Activated effector memory CD4-positive, alpha-beta T cell treated with Interleukin-2 at 50 U/mL for 16 hours (primary cell): ENCODE results near the gene RCOR1.
A peak's percentile ranks its signal among the peaks of the same experiment; 100 is the strongest.
"Not testable (repeated sequence)": the region's sequence is repeated elsewhere in the genome, so short reads cannot be mapped to it uniquely, and the experiment has no call there.

Experiments
- DNase-seq: peaks from one replicate; pipeline ENCODE4 v3.0.0-alpha.2; 2020

RCOR1 gene

DNA sequence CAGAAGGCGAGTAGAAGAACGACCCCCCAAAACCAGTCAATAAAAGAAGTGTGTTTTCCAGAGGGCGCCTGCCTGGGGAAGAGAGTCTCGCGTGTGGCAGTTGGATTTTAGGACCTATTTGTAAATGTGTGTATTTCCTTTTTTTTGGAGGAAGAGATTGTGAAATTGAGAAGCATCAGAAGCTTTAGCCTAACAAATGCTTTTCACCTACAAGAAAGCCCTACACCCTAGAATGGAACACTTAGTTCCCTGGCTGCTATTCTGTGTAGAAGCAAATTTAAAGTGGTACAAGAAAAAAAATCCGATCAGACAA, 1.3 kb downstream of the RCOR1 start:
- no peak for DNase-seq

DNA sequence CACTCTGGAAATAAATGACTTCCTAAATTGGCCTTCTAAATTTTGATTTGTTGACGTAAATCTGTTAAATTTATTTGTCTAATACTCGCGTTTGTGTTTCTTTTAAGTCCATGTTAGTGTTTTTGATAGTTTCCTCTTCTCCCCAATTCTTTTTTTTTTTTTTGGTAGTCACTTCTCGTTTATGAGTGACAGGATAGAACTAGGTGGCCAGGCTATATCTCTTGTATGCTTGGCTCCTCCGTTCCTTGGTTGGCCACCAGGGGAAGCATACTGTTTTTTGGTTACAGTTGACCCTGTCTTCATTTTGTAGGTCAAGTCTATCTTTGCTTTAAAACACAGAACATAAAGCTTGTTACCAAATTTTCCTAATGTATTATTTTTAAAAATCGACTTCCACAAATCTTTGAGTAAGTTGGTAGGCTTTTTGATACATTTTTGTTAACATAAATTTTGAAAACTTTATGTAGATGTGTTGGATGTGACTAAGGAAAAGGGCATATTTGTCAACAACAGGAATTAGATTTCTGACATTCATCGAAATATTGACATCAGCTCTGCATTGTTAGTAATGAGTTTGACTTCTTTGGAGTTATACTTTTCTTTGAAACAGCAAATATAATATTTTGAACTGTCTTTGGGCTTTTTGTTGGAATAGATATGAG, 2.2 kb downstream of the RCOR1 start:
- DNase-seq, result peak; percentile 33

DNA sequence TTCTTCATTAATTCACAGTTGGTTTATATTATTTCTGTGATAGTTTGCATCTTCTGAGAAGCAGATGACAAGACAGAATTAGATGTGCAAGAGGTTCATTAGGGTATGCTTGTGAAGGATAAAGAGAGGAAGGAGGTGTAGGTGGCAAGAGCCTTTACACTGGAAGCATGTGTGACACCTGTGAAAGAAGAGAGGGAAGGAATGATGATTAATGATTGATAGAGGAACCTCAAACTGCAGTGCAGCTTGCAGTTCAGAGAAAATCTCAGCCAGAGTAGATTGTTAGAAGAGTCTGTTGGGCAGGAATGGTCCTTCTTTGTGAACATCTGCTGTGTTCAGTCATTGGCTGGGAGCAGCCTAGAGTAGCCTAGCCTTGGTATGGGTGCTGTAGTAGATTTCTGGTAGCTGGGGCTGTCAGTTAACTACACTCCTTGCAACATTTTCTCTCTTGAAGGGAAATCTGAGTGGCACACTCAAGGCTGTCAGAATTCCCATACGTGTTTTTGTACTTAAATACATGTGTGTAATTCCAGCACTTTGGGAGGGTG, 9.0 kb downstream of the RCOR1 start:
- DNase-seq, result no peak

DNA sequence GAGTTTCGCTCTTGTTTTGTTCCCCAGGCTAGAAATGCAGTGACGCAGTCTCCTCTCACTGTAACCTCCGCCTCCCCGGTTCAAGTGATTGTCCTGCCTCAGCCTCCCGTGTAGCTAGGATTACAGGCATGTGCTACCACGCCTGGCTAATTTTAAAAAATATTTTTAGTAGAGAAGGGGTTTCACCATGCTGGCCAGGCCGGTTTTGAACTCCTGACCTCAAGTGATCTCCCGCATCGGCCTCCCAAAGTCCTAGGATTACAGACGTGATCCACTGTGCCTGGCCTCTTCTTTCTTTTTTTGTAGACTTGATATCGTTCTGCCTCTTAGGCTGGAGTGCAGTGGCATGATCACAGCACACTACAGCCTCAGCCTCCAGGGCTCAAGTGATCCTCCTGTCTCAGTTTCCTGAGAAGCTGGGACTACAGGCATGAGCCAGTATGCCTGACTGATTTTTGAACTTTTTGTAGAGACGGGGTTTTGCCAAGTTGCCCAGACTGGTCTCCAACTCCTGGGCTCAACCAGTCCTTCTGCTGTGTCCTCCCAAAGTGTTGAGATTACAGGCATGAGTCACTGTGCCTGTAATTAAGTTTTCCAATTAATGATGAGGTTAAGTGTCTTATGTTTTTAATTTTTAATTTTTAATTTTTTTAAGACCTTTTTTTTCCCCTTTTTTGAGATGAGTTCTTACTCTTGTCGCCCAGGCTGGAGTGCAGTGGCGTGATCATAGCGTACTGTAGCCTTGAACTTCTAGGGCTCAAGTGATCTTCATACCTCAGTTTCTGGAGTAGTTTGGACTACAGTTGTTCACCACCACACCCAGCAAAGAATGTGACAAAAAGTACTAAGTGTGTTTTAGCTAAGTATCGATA, 10.2 kb downstream of the RCOR1 start:
- no peak for DNase-seq

DNA sequence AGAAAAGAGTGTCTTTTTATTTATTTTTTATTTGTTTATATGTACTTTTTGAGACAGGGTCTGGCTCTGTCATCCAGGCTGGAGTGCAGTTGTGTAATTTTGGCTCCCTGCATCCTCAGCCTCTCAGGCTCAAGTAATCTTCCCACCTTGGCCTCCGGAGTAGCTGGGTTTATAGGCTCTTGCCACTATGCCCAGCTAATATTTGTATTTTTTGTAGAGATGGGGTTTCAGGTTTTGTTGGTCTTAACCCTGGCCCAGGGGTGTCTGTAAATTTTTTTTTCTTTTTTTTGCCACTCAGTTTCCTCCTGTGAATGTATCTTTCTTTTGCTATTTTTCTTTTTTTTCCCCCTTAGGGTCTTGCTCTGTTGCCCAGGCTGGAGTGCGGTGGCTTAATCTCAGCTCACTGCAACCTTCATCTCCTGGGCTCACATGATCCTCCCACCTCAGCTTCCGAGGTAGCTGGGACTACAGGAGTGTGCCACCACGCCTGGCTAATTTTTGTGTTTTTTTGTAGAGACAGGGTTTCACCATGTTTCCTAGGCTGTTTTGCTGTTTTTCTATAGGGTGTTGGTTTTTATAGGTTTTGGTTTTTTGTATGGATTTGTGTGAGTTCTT, 11.0 kb downstream of the RCOR1 start:
- no peak for DNase-seq

DNA sequence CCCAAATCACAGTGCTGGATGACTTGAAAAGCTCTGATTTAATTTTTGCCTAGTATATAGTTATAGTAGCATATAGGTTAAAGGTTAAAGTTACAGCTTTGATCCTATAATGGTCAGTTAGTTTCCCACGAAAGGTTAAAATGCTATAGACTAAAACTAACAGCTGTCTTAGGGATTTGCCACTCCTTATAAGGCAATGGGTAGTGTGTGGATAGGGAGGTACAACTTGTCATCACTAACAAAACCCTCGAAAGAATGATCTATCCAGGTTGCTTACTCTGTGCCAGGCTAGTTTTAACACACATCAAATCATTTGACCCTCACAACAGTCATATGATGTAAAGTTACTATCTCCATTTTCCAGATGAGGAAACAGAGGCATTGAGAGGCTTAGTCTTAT, 11.7 kb downstream of the RCOR1 start:
- DNase-seq, result no peak

DNA sequence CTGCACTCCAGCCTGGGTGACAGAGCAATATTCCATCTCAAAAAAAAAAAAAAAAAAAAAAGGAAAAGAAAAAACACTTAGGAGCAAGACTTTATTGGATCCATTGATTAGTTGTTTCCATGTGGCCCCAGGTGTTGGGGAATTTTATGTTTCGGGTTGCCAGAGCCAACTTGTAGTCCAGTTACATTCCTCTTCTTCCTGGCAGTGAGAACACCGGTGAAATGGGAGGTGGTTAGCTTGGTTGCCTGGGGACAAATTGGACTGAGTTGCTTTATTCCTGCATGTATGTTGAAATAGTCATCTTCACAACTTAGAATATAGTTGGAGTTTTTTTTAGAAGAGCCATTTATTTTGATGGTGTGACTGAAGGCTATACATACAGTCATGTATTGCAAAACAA, 12.6 kb downstream of the RCOR1 start:
- DNase-seq, result no peak

DNA sequence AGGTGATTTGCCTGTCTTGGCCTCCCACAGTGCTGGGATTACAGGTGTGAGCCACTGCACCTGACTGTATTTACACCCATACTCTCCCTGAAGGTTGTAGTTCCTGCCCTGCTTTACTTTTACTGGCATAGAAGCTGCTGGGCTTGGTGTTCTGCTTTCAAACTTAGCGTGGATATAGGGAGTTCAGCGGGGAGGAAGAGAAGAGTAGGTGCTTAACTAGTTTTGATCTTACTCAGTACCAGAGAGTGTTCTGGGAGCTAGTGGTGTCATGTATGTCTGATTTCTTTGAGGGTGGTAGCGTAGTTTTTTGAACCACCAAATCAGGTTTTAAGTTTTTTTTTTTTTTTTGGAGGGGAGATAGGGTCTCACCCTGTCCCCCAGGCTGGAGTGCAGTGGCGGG, 13.8 kb downstream of the RCOR1 start:
- no peak for DNase-seq

DNA sequence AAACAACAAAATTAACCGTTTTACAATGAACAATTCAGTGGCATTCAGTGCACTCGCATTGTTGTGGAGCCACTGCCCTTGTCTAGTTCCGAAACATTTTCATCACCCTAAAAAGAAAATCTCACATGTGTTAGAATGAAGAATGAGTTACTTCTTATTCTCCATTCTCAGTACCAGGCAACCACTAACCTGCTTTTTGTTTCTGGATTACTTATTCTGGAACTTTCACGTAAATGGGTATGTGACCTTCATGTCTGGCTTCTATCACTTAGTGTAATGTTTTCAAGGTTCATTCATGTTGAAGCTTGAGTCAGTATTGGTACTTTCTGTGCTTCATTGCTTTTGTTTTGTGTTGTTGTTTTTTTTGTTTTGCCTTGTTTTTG, 15.6 kb downstream of the RCOR1 start:
- DNase-seq, result no peak

DNA sequence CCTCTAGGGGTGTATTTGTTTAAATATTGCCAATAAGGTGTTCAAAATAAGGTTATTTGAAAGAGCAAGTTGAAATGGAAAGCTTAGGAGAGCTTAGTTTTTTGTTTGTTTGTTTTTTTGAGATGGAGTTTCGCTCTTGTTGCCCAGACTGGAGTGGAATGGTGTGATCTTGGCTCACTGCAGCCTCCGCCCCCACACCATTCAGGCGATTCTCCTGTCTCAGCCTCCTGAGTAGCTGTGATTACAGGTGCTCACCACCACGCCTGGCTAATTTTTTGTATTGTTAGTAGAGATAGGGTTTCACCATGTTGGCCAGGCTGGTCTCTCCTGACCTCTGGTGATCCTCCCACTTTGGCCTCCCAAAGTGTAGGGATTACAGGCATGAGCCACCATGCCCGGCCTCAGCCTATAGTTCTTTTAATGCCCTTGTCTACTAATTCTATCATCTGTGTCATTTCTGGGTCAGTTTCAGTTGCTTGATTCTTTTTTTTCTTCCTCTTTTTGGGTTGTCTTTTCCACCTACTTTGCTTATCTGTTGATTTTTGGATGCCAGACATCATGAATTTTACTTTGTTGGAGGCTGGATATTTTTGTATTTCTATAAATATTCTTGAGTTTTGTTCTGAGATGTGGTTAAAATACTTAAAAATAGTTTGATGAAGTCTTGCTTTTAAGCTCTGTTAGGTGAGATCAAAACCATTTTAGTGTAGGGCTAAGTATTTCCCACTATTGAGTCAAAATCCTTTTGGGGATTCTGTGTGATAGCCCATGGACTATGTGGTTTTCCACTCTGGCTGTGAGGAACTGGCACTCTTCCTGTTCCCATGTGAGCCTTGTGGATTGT, 18.7 kb downstream of the RCOR1 start:
- no peak for DNase-seq

DNA sequence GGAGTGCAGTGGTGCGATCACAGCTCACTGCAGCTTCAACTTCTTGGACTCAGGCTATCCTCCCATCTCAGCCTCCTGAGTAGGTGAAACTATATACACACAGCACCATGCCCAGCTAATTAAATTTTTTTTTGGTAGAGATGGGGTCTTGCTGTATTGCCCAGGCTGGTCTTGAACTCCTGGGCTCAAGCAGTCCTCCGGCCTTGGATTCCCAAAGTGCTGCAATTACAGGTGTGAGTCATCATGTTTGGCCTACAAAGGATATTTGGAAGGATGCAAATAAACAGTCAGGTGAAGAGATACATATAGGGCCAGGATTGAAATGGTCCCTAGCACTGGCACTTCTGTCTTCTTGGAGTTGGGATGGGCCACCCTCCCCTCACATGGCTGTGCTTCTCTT, 23.9 kb downstream of the RCOR1 start:
- DNase-seq, result no peak

DNA sequence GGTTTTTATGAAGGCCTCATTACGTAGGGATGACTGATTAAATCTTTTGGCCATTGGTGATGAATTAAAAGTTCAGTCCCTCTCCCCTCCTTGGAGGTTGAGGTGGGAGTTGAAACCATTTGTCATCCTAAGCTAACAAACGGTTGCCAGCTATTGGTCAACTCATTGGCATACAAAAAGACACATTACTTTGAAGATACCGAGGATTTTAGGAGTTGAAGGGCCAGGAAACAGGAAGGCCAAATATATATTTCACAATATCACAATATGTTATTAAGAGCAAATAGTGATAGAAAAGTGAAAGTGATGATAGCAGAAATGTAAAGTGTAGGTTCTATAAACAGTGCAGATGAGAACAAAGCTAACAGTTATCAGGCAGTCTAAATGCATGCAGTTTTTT, 24.4 kb downstream of the RCOR1 start:
- DNase-seq, result no peak

DNA sequence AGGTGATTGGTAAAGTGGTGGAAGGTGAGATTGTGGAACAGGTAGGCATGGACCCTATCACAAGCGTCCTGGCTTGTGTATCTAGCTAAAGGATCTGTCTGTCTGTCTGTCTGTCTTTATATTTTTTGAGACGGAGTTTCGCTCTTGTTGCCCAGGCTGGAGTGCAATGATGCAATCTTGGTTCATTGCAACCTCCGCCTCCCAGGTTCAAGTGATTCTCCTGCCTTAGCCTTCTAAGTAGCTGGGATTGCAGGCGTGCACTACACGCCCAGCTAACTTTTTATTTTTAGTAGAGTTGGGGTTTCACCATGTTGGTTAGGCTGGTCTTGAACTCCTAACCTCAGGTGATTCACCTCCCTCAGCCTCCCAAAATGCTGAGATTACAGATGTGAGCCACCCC, 26.6 kb downstream of the RCOR1 start:
- not testable (repeated sequence) for DNase-seq

DNA sequence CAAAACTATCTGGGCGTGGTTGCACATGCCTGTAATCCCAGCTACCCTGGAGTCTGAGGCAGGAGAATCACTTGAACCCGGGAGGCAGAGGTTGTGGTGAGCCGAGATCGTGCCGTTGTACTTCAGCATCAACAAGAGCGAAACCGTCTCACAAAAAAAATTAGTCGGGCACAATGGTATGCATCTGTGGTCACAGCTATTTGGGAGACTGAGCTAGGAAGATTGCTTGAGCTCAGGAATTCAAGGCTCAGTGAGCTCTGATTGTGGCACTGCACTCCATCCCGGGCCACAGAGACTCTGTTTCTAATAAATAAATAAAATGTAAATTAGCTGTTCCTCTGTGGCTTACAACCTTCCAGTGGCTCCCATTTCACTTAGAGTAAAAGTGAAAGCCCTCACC, 28.0 kb downstream of the RCOR1 start:
- no peak for DNase-seq

DNA sequence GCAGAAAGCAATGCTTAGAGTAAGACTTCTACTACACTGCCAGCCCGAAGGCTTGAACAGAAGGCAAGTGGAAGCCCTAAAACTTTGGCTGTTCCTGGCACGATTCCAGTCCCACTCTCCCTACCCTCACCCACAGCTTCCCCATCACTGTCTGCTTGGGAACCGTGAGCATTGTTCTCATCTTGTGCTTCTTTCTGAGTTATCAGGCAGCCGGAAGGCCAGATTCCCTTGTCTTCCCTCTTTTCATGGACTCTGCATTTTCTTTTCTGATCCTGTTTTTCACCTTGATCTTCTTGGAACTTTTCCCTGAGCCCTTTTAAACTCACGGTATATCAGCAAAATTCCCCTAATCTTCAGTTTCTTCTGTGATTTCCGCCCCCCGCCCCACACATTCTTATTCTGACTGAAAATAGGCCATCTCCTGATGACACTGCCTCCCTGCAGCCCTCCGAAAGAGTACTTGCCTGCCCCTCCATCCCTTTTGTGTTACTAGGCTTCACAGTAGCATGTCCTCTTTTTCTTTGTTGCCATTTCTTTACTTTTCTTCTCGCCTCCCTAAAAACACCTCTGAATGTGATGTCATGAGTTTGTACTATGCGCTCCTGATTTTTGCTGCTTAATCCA, 29.9 kb downstream of the RCOR1 start:
- DNase-seq, result no peak

DNA sequence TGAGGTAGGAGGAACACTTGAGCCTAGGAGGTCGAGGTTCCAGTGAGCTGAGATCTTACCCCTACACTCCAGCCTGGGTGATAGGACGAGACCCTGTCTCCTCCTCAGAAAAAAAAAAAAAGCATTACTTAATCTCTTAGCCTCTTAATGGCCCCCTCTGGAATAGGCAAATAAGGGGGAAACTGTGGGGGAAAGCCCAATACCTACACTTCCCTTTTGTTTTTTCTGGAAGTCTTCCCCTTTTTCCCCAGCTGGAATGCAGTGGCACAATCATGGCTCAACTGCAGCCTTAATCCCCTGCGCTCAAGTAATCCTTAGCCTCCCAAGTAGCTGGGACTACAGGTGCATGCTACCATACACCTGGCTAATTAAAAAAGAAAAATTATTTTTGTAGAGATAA, 32.2 kb downstream of the RCOR1 start:
- DNase-seq, result no peak

DNA sequence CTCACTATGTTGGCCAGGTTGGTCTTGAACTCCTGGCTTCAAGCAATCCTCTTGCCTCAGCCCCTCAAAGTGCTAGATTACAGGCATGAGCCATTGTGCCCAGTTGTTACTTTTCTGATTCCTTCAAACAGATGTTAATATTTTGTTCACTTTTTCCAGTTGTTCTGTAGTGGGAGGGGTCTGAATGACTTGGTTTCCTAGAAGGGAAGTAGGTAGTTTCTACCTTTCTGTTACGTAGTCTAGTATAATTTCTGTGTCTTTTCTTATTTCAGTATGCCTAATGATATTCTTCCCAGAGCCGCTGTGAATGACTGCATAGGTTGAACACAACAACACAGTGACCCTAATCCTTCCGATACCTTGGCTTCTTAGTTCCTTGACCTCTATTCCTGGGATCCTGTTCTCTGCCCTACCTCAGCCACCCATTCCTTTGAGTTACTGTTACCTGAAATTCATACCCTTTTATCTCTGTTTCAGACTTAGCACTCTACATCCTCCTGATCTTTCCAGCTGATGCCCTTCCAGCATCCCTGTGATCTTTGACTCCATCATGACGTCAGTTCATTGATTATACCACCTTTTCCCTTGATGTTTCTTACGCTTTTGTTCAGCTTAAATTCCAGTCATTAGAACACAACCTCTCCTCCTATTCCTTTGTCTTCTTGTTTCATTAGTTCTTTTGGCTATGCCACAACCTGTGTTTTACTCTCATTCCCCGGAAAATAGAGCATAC, 33.3 kb downstream of the RCOR1 start:
- no peak for DNase-seq

DNA sequence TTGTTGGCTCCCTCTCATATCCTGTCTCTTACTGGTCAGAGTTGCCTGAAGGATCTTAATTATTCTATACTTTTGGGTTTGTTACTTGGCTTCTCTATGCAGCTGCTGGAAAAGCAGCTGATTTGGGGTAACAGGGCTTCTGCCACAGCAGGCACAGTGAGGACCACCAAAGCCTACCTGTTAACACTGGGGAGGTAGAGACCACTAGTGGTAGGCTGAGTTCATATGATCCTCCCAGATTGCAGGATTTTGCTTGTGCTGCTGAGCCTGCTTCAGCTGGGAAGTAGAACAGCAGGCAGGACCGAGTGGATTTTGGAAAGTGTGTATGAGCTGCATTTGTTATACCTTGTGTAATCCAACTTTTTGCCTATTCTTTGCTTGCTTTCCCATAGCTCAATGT, 34.1 kb downstream of the RCOR1 start:
- DNase-seq, result no peak

DNA sequence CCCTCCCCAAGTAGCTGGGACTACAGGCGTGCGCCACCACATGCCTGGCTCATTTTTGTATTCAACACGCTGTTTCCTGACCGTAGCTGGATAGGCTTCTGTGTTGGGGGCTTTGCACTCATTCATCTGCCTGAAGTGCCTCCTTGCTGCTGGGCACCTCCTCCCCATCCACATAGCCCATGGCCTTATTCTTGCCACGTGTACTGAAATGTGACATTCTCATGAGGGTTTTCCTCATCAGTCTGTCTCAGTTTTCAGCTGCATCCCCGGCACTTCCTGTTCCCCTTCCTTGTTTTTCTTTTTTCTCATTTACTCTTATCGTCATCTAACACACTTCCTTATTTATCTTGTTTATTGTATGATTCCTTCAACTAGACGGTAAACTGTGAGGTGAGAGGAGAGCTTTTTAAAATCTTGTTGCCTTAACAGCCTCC, 36.6 kb downstream of the RCOR1 start:
- no peak for DNase-seq

DNA sequence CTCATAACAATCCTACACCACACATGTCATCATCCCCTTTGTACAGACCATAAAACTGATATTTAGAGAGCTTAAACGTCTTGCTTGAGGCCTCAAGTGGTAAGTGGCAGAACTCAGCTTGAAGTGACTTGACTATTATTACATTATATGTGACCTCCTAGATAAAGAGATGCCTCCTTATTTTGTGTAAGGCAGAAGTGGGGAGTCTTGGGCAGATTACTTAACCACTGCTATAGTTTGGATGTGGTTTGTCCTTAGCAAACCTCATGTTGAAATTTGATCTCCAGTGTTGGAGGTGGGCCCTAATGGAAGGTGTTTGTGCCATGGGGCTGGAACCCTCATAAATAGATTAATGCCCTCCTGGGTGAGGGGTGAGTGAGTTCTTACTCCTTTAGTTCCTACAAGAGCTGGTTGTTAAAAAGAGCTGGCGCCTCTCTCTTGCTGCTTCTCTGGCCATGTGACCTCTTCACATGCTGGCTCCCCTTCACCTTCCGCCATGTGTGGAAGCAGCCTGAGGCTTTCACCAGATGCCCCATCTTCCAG, 37.4 kb downstream of the RCOR1 start:
- no peak for DNase-seq

DNA sequence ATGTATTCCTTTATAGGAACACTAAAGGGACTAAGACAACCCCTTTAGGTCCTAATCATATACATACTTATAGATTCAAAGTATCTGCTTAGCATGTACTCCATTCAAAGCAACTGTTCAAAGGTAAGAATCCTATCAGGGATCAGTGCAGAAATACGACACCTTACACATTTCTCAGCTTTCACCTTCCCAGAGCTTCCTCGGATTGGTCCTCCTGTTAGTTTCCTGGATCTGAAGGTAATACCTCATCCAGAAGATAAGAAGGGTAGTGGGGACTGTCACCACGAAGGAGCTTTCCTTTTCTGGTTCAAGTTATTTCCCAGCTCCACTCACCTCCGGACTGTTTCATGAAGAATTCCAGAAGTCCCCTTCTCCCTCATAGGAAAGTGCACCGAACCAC, 38.0 kb downstream of the RCOR1 start:
- DNase-seq, result no peak

DNA sequence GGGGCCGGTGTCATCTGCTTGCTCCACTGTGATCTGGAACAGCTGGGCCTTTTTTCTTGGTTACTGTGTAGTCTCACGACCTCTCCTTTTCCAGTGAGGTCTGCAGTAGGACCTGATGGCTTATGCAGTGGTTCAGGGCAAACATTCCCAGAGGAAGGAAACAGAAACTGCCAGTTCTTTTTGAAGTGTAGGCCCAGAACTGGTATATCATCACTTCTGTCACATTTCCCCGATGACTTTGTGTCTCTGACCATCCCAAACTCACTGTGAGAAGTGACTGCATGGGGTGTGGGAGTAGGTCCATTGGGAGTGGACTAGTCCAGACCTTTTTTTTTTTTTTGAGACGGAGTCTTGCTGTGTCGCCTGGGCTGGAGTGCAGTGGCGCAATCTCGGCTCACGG, 38.4 kb downstream of the RCOR1 start:
- DNase-seq, result no peak
